SHP77 (cell line): ENCODE measurements around the gene YRDC.

Source experiments
- DNase-seq, 2 experiments: peaks; one replicate each; lab custom pipeline; 2025; lab: John Stamatoyannopoulos, UW

YRDC gene

GRCh38 chr1:37765916-37766664 lies 41.9 kb downstream of the YRDC start:
- peak; percentile 33 to 48 for DNase-seq

- DNase-seq = peak; percentile 14 to 18
Measured at GRCh38 chr1:37764888-37765441, 43.0 kb downstream of the YRDC start, which contains the start of gene EPHA10. TSS of gene EPHA10 (minus strand) at chr1:37765120. CDS start at chr1:37765066, 54 bp downstream.

- no peak for DNase-seq
Measured at GRCh38 chr1:37764414-37764825, 43.6 kb downstream of the YRDC start.

- DNase-seq = no peak
Measured at GRCh38 chr1:37763791-37764413, 44.1 kb downstream of the YRDC start.

GRCh38 chr1:37762516-37762915 lies 45.5 kb downstream of the YRDC start:
- no peak for DNase-seq

- no peak for DNase-seq
Measured at GRCh38 chr1:37761416-37762095, 46.5 kb downstream of the YRDC start.

- no peak for DNase-seq
Measured at GRCh38 chr1:37759451-37759850, 48.6 kb downstream of the YRDC start.

GRCh38 chr1:37755951-37756560 lies 52.0 kb downstream of the YRDC start:
- DNase-seq = no peak

GRCh38 chr1:37755290-37755689 lies 52.7 kb downstream of the YRDC start:
- DNase-seq = no peak

- DNase-seq = no peak
Measured at GRCh38 chr1:37753473-37754321, 54.3 kb downstream of the YRDC start.
